Raji (cell line): ENCODE results near the gene STK17B.

Experiments used
- POLR2A ChIP-seq: IDR thresholded peaks from 2 replicates; pipeline ENCODE4 v1.6.1; 2011; ENCODE audit warnings: low read depth, low read length, control low read depth; ENCODE audit not compliant: insufficient read depth

Gene STK17B

GRCh38 chr2:196170606-196171247, 651 bp downstream of the STK17B start:
- no peak for TF ChIP-seq POLR2A

- TF ChIP-seq POLR2A: 0 out of 2 replicates have a peak, but pooled peaks have one; percentile 8
Observed at GRCh38 chr2:196170213-196170605, 1.2 kb downstream of the STK17B start.

- TF ChIP-seq POLR2A: no peak
Observed at GRCh38 chr2:196169516-196169915, 1.9 kb downstream of the STK17B start.

GRCh38 chr2:196168181-196168580, 3.2 kb downstream of the STK17B start:
- TF ChIP-seq POLR2A: no peak

- no peak for TF ChIP-seq POLR2A
Observed at GRCh38 chr2:196167666-196168065, 3.7 kb downstream of the STK17B start.

- no peak for TF ChIP-seq POLR2A
Observed at GRCh38 chr2:196166876-196167275, 4.5 kb downstream of the STK17B start.

GRCh38 chr2:196165016-196165415, 6.4 kb downstream of the STK17B start:
- no peak for TF ChIP-seq POLR2A

- no peak for TF ChIP-seq POLR2A
Observed at GRCh38 chr2:196163285-196163684, 8.1 kb downstream of the STK17B start.

- TF ChIP-seq POLR2A: no peak
Observed at GRCh38 chr2:196162586-196163175, 8.7 kb downstream of the STK17B start.

GRCh38 chr2:196160946-196161345, 10.4 kb downstream of the STK17B start:
- no peak for TF ChIP-seq POLR2A

- TF ChIP-seq POLR2A: no peak
Observed at GRCh38 chr2:196160101-196160500, 11.3 kb downstream of the STK17B start.

- no peak for TF ChIP-seq POLR2A
Observed at GRCh38 chr2:196159221-196159892, 12.0 kb downstream of the STK17B start.

- no peak for TF ChIP-seq POLR2A
Observed at GRCh38 chr2:196155575-196155974, 15.8 kb downstream of the STK17B start.

GRCh38 chr2:196153480-196153879, 17.9 kb downstream of the STK17B start:
- TF ChIP-seq POLR2A: no peak

GRCh38 chr2:196149948-196150347, 21.4 kb downstream of the STK17B start:
- TF ChIP-seq POLR2A: no peak

GRCh38 chr2:196148736-196149135, 22.6 kb downstream of the STK17B start:
- no peak for TF ChIP-seq POLR2A
